Suprapubic skin (tissue), 3 donors: Measurements from ENCODE around the gene SWI5.

Experiments
- CTCF ChIP-seq, 2 donors: fragments of 200-600 bp in 1 of 2; fragments of 450-650 bp in 1 of 2; sonication (generic) in 1 of 2; IDR thresholded peaks; one replicate each; pipeline ENCODE4 v1.5.1; 2016 to 2019; ENCODE audit warnings: antibody characterized with exemption in 2 of 2, mild to moderate bottlenecking in 1 of 2, moderate library complexity in 1 of 2
- POLR2A ChIP-seq, 2 donors: fragments of 450-650 bp; IDR thresholded peaks; one replicate each; pipeline ENCODE4 v1.6.1; 2017; ENCODE audit warnings: antibody characterized with exemption in 2 of 2, mild to moderate bottlenecking in 2 of 2, moderate library complexity in 2 of 2

DNA sequence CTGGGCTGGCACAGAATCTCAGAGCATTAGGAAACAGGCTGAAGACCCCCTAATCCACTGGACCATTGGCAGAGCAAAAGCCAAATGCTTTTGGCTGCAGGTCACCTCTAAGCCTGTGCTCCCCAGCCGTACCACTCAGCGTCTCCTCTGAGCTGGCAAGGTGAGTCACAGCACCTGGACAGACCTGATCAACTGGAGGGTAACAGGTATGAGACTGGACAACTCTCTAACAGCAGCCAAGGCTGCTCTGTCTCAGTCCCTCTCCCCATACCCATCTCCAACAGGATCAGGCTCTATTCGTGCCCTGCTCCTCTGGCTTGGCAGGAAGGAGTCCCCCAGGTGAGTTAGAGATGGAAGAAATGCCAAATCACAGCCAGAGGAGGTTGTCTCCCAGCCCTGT is 5.0 kb upstream of the SWI5 start:
- TF ChIP-seq CTCF (IDR thresholded peaks at IDR 0.05), result no peak
- no peak for TF ChIP-seq POLR2A (IDR thresholded peaks at IDR 0.05)
